Heart left ventricle (tissue), 13 donors: ENCODE results near the gene DNAI1.

Experiments used
- POLR2A ChIP-seq, 2 donors: fragments of 450-650 bp; IDR thresholded peaks; one replicate each; pipeline ENCODE4 v1.6.1; 2017; ENCODE audit warnings: antibody characterized with exemption in 2 of 2, mild to moderate bottlenecking in 2 of 2, moderate library complexity in 2 of 2
- TF ChIP-seq, protein P1 (sequence below), 12 donors: fragments of 200-600 bp; sonication (generic) in 4 of 12; IDR thresholded peaks; one replicate each; pipeline versions ENCODE4 v1.5.0 to v1.8.0; 2018 to 2022; ENCODE audit warnings: antibody characterized with exemption in 12 of 12, mild to moderate bottlenecking in 5 of 12
- donor health status: ischemic (EF 13 %, LVEDD 7.1; RV severe dilation, severe dysfunction).
- donor health status: DM: no; HTN: yes; CAD: no.
- donor health status: DM: no; HTN: no; CAD: no.
- donor health status: ischemic (EF 25% LVEDD 6.9; RV normal size, moderate dysfunction).
- donor health status: ischemic (EF 25% LVEDD 5.7; RV mildly dilated, moderate dysfunction).
- donor health status: ischemic (EF 35%, LVEDD 5.7; RV mildly dilated, moderate dysfunction).
- donor health status: nonischemic (EF 11% LVEDD 7.7; RV severe dilation, severe dysfunction).
- donor health status: DM: yes; HTN: yes; CAD: no.
- donor health status: PGD.
- donor health status: ischemic (EF 29% LVEDD 5.4; RV normal size, mild dysfunction).
- donor health status: nonischemic (EF 23%, LVEDD 6.1; RV moderate dilation, normal function).

- TF ChIP-seq, protein P1, sequence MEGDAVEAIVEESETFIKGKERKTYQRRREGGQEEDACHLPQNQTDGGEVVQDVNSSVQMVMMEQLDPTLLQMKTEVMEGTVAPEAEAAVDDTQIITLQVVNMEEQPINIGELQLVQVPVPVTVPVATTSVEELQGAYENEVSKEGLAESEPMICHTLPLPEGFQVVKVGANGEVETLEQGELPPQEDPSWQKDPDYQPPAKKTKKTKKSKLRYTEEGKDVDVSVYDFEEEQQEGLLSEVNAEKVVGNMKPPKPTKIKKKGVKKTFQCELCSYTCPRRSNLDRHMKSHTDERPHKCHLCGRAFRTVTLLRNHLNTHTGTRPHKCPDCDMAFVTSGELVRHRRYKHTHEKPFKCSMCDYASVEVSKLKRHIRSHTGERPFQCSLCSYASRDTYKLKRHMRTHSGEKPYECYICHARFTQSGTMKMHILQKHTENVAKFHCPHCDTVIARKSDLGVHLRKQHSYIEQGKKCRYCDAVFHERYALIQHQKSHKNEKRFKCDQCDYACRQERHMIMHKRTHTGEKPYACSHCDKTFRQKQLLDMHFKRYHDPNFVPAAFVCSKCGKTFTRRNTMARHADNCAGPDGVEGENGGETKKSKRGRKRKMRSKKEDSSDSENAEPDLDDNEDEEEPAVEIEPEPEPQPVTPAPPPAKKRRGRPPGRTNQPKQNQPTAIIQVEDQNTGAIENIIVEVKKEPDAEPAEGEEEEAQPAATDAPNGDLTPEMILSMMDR (IDR thresholded peaks at IDR 0.05): no peak
- TF ChIP-seq POLR2A (IDR thresholded peaks at IDR 0.05): no peak
These were observed 62.1 kb downstream of the DNAI1 start for GRCh38 chr9:34520505-34521385.
